SK-N-SH treated with all-trans-retinoic acid at 6 μM for 48 hours (cell line): Measurements from ENCODE around the gene HOXD3.

Source experiments
- ATAC-seq: fragments of 200-7000 bp; cut with Tn5 transposase; 3 replicates; pipeline ENCODE4 v1.9.1; 2020; ENCODE audit warnings: mild to moderate bottlenecking, moderate library complexity
- ARNTL ChIP-seq: fragments of 450-650 bp; formaldehyde crosslinking; IDR thresholded peaks from 2 replicates; pipeline ENCODE4 v1.5.0; 2020; ENCODE audit warnings: low read depth, mild to moderate bottlenecking, moderate library complexity, borderline replicate concordance
- BACH2 ChIP-seq: fragments of 250-450 bp; sonication (Bioruptor Pico); IDR thresholded peaks from 2 replicates; pipeline ENCODE4 v1.9.0; 2021; ENCODE audit warnings: mild to moderate bottlenecking, borderline replicate concordance
- CREB5 ChIP-seq: fragments of 250-450 bp; sonication (Bioruptor Pico); IDR thresholded peaks from 2 replicates; pipeline ENCODE4 v1.5.1; 2020; ENCODE audit warnings: low read depth, mild to moderate bottlenecking, moderate library complexity
- CSDC2 ChIP-seq: fragments of 250-450 bp; sonication (Bioruptor Pico); IDR thresholded peaks from 2 replicates; pipeline ENCODE4 v1.5.0; 2020; ENCODE audit warnings: mild to moderate bottlenecking, moderate library complexity
- CSRNP3 ChIP-seq: fragments of 250-450 bp; sonication (Bioruptor Pico); IDR thresholded peaks from 2 replicates; pipeline ENCODE4 v1.5.1; 2021; ENCODE audit warnings: mild to moderate bottlenecking, moderate library complexity
- ESRRG ChIP-seq: fragments of 250-450 bp; sonication (Bioruptor Pico); IDR thresholded peaks from 2 replicates; pipeline ENCODE4 v1.6.1; 2021; ENCODE audit warnings: mild to moderate bottlenecking
- GLIS3 ChIP-seq: fragments of 250-450 bp; sonication (Bioruptor Pico); IDR thresholded peaks from 2 replicates; pipeline ENCODE4 v1.5.0; 2020; ENCODE audit warnings: mild to moderate bottlenecking, moderate library complexity
- ISL1 ChIP-seq: fragments of 250-450 bp; sonication (Bioruptor Pico); IDR thresholded peaks from 2 replicates; pipeline ENCODE4 v2.1.2; 2022; ENCODE audit warnings: mild to moderate bottlenecking, moderate library complexity
- PPARA ChIP-seq: fragments of 250-450 bp; sonication (Bioruptor Pico); IDR thresholded peaks from 2 replicates; pipeline ENCODE4 v1.5.0; 2020; ENCODE audit warnings: mild to moderate bottlenecking, borderline replicate concordance
- RARB ChIP-seq: fragments of 250-450 bp; sonication (Bioruptor Pico); IDR thresholded peaks from 2 replicates; pipeline ENCODE4 v1.8.0; 2021; ENCODE audit warnings: mild to moderate bottlenecking, moderate library complexity
- SNAI2 ChIP-seq: fragments of 250-450 bp; sonication (Bioruptor Pico); IDR thresholded peaks from 2 replicates; pipeline ENCODE4 v1.5.0; 2020; ENCODE audit warnings: mild to moderate bottlenecking, moderate library complexity
- TCF4 ChIP-seq: fragments of 250-450 bp; sonication (Bioruptor Pico); IDR thresholded peaks from 2 replicates; pipeline ENCODE4 v1.8.0; 2021; ENCODE audit warnings: mild to moderate bottlenecking, moderate library complexity, borderline replicate concordance
- TOX ChIP-seq: fragments of 250-450 bp; sonication (Bioruptor Pico); IDR thresholded peaks from 2 replicates; pipeline ENCODE4 v1.8.0; 2021; ENCODE audit warnings: mild to moderate bottlenecking, moderate library complexity, borderline replicate concordance
- TSHZ2 ChIP-seq: fragments of 250-450 bp; sonication (Bioruptor Pico); IDR thresholded peaks from 2 replicates; pipeline ENCODE4 v1.5.0; 2020; ENCODE audit warnings: mild to moderate bottlenecking, moderate library complexity
- ZC3H10 ChIP-seq: fragments of 250-450 bp; sonication (Bioruptor Pico); IDR thresholded peaks from 2 replicates; pipeline ENCODE4 v1.5.1; 2021; ENCODE audit warnings: mild to moderate bottlenecking, moderate library complexity
- ZFP3 ChIP-seq: fragments of 250-450 bp; sonication (Bioruptor Pico); IDR thresholded peaks from 2 replicates; pipeline ENCODE4 v1.5.0; 2020; ENCODE audit warnings: mild to moderate bottlenecking, moderate library complexity
- ZFP30 ChIP-seq: fragments of 450-650 bp; formaldehyde crosslinking; IDR thresholded peaks from 2 replicates; pipeline ENCODE4 v1.5.0; 2022; ENCODE audit warnings: mild to moderate bottlenecking, moderate library complexity
- ZNF565 ChIP-seq: fragments of 450-650 bp; formaldehyde crosslinking; conservative IDR thresholded peaks from 2 replicates; pipeline ENCODE4 v1.5.0; 2020; ENCODE audit warnings: low read depth, mild to moderate bottlenecking, moderate library complexity
- ZNF70 ChIP-seq: fragments of 450-650 bp; formaldehyde crosslinking; IDR thresholded peaks from 2 replicates; pipeline ENCODE4 v1.5.0; 2020; ENCODE audit warnings: mild to moderate bottlenecking, moderate library complexity
- ZNF8 ChIP-seq: fragments of 450-650 bp; formaldehyde crosslinking; IDR thresholded peaks from 2 replicates; pipeline ENCODE4 v1.5.0; 2020; ENCODE audit warnings: mild to moderate bottlenecking, moderate library complexity

The HOXD3 gene

GRCh38 chr2:176140513-176141317 is 16.4 kb upstream of the HOXD3 start:
- TF ChIP-seq ARNTL (no peak), ZNF8 (CRISPR knock-in tag) (no peak), ZFP30 (CRISPR knock-in tag) (no peak), ZFP3 (CRISPR knock-in tag) (no peak), SNAI2 (CRISPR knock-in tag) (no peak), TOX (CRISPR knock-in tag) (no peak), CSRNP3 (CRISPR knock-in tag) (no peak), ZNF70 (no peak)
- peak; percentile 81 for ATAC-seq

- TF ChIP-seq SNAI2 (CRISPR knock-in tag), result no peak
- no peak for ATAC-seq
Observed at GRCh38 chr2:176142281-176142680, 14.8 kb upstream of the HOXD3 start.

- no peak for TF ChIP-seq TSHZ2 (CRISPR knock-in tag)
- TF ChIP-seq ISL1 (CRISPR knock-in tag), result no peak
- no peak for TF ChIP-seq CSRNP3 (CRISPR knock-in tag)
- TF ChIP-seq PPARA, result no peak
- no peak for TF ChIP-seq ARNTL
- no peak for TF ChIP-seq CREB5 (CRISPR knock-in tag)
- no peak for TF ChIP-seq ZNF8 (CRISPR knock-in tag)
- no peak for TF ChIP-seq TCF4
- no peak for TF ChIP-seq ZFP3 (CRISPR knock-in tag)
- TF ChIP-seq CSDC2 (CRISPR knock-in tag), result no peak
- TF ChIP-seq ZNF565 (CRISPR knock-in tag), result no peak
- no peak for TF ChIP-seq ESRRG (CRISPR knock-in tag)
- TF ChIP-seq RARB (CRISPR knock-in tag), result no peak
- TF ChIP-seq GLIS3 (CRISPR knock-in tag), result no peak
- no peak for TF ChIP-seq BACH2 (CRISPR knock-in tag)
- ATAC-seq, result no peak
Observed at GRCh38 chr2:176145085-176145969, 11.8 kb upstream of the HOXD3 start.

- TF ChIP-seq ZNF70 (no peak), GLIS3 (CRISPR knock-in tag) (no peak), CSDC2 (CRISPR knock-in tag) (no peak), ARNTL (no peak), ESRRG (CRISPR knock-in tag) (no peak), ISL1 (CRISPR knock-in tag) (no peak), CREB5 (CRISPR knock-in tag) (no peak), SNAI2 (CRISPR knock-in tag) (no peak), ZC3H10 (no peak), ZFP3 (CRISPR knock-in tag) (no peak), ZNF565 (CRISPR knock-in tag) (no peak), CSRNP3 (CRISPR knock-in tag) (no peak), PPARA (no peak), TCF4 (no peak), TOX (CRISPR knock-in tag) (no peak), BACH2 (CRISPR knock-in tag) (no peak), ZFP30 (CRISPR knock-in tag) (no peak)
- TF ChIP-seq, all 23 proteins: peak for 0
- no peak for ATAC-seq
Observed at GRCh38 chr2:176146101-176146500, 11.0 kb upstream of the HOXD3 start.
